SKM-1 (cell line): Measurements from ENCODE around the gene PHEX.
A peak's percentile ranks its signal among the peaks of the same experiment; 100 is the strongest.

Experiments used
- DNase-seq: peaks from one replicate; lab custom pipeline; 2025; ENCODE audit not compliant: unreplicated experiment; lab: John Stamatoyannopoulos, UW

PHEX gene

DNA sequence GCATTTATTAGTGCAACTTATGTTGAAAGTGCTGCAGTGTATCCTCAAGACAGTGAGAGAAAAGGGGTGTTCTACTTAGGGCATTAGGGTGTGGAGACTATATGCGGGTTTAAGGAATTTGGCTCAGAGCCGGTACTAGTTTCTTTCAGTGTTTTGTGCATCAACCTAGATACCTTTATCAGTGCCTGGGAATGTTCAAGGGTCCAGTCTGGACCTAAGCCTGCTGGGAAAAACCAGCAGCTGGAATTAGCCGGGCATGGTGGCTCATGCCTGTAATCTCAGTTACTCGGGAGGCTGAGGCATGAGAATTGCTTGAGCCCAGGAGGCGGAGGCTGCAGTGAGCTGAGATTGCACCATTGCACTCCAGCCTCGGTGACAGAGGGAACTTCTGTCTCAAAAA lies 7.4 kb downstream of the PHEX start:
- DNase-seq, result no peak

- DNase-seq, result no peak
These were observed 8.1 kb downstream of the PHEX start for GRCh38 chrX:22040184-22040583.

- no peak for DNase-seq
These were observed 9.9 kb downstream of the PHEX start for GRCh38 chrX:22041907-22042530.

GRCh38 chrX:22043872-22044271 lies 11.7 kb downstream of the PHEX start:
- no peak for DNase-seq

DNA sequence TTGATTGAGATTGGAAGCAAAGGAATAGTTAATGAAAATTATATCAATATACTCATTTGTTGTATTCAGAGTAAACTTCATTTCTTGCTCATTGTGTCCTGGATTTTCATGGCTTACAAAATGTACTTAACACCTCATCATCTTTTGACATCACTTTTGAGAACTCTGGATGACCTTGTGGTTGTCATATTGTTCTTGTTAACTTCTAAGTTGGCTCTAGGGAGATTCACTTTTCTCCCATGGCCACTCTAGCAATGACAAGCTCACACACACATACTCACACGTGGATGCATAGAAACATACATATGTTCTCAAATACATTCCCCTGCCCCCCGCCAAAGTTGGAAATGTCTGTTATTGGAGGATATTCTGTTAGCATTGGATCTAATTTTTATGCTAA lies 15.3 kb downstream of the PHEX start:
- no peak for DNase-seq

GRCh38 chrX:22053481-22053880 lies 21.4 kb downstream of the PHEX start:
- no peak for DNase-seq

DNA sequence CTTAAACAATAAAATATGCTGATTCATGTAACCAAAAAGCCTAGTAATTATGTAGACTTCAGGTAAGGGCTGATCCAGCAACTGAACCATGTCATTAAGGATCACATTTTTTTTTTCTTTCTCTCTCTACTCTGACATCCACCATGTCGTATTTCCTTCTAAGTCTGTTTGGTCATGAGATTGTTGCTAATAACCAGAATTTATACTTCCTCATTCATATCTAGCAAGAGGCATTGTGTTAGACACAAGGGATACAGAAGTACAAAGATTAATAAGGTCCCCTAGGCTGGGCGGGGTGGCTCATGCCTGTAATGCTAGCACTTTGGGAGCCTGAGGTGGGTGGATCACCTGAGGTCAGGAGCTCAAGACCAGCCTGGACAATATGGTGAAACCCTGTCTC lies 24.1 kb downstream of the PHEX start:
- no peak for DNase-seq

DNA sequence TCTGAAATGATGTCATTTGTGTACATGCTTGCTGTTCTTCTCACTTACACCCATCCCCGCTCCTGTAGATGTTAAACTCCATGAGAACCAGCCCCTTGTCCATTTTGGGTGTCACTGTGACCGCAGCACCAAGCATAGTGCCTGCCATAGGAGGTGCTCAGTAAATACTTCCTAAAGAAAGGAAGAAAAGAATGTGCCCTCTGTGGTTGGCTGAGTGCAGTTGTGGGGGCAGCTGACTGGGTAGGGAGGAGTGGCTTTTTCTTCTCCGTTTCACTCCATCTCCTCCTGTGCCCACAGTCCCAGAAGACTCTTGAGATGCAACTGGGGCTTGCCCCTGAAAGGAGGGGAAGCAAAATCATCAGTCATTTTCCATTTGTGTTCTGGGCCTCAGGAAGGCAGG lies 25.5 kb downstream of the PHEX start:
- no peak for DNase-seq

GRCh38 chrX:22059775-22060174 lies 27.6 kb downstream of the PHEX start:
- no peak for DNase-seq

DNA sequence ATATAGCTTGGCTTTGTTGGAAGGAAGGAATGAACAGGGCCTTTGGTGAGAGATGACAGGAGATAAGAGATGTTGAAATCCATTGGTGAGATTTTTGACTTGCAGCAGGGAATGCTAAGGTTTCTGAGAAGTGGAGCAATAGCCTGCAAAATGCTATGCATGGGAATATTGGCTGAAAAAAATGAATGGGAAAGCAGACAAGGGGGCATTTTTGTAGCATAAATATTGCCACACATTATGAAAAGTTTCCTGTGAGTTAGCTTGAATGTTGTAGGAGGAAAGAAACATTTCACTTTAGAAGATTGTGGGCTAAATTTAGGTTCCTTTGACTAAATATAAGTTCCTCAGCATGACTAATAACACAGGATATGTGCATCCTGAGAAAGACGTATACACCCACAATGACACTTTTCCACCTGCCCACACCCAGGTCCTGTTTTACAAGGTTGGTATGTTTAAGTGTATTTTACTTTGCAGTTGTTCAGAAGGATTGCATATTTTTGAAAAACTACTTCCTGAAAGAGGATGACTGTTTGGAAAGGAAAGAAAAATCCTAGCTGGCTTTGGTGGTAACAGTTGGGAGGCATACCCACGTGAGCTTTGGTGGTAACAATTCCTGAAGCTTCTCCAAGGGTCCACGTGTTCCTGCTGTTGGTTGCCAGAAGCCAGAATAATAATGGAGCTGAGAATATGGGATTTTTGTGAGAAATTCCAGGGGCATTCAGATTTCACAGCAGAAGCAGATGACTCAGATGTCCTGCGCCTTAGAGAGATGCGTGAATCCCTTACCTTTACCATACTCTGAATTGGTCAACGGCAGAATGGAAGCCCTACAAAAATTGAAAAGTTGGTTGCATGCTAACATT lies 28.5 kb downstream of the PHEX start:
- no peak for DNase-seq

DNA sequence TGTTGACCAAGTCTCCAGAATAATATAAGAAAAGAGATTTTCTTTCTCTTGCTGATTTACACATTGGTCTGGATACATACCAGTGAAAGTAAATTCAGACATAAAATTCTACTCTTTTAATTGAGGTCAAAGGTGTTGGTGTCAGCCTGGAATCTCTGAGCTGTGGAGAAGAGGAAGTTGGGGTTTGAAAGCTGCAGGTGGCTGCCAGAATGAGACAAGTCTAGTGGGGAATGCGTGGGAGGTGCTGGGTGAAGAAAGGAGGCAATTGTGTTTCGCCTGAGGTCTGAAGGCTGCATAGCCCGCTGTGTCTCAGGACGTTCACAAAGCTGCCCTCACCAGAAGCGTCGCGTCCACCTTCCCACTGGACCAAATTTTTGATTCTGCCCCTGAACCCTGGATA lies 31.2 kb downstream of the PHEX start:
- DNase-seq, result peak; percentile 32

- no peak for DNase-seq
These were observed 37.5 kb downstream of the PHEX start for GRCh38 chrX:22069586-22069985.

DNA sequence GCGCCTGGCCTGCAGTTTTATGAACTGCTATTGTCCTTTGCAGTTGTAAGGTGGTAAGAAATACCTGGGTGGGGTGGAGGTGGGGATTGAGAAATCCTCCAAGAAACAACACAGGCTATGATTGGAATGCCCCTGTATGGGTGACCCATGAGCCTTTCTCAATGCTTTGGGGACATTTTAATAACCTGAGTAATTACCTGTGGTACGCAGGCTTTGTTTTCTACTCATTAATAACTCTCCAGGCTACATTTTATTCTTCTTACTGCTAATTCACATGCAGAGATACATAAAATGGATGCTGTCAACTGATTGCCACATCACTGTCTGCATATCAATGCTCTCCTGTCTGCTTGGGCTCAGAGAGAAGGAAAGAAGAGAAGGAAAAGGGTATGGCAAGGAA lies 41.8 kb downstream of the PHEX start:
- DNase-seq, result no peak

- no peak for DNase-seq
These were observed 46.0 kb downstream of the PHEX start for GRCh38 chrX:22078117-22078516.

GRCh38 chrX:22081475-22082092 lies 49.5 kb downstream of the PHEX start:
- peak; percentile 2 for DNase-seq

GRCh38 chrX:22086003-22086402 lies 53.9 kb downstream of the PHEX start:
- no peak for DNase-seq

- DNase-seq, result no peak
These were observed 55.0 kb downstream of the PHEX start for GRCh38 chrX:22087011-22087557.

GRCh38 chrX:22088326-22088725 lies 56.2 kb downstream of the PHEX start:
- no peak for DNase-seq

- no peak for DNase-seq
These were observed 58.1 kb downstream of the PHEX start for GRCh38 chrX:22090181-22090580.

DNA sequence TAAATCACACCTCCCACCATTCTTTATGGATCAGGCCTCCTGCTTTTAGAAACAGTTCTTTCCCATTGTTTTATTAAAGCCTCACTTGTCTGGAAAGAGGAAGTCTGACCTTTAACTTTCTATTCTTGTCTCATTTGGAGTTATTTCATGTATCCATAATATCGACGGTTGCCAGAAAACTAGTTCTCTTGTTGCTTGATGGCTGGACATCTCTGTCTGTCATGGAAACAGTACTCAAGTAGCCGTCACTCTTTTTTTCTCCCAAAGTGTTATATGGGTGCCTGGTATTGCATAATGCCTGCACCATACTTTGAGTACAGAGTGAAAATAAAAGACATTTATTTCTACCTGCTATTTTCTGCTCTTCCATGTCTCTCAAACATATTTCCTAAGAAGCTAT lies 61.4 kb downstream of the PHEX start:
- no peak for DNase-seq

GRCh38 chrX:22095286-22095685 lies 63.2 kb downstream of the PHEX start:
- DNase-seq, result no peak

- no peak for DNase-seq
These were observed 63.7 kb downstream of the PHEX start for GRCh38 chrX:22095856-22096255.
